Measurements from ENCODE around the gene PTPRK.

PTPRK gene

DNA sequence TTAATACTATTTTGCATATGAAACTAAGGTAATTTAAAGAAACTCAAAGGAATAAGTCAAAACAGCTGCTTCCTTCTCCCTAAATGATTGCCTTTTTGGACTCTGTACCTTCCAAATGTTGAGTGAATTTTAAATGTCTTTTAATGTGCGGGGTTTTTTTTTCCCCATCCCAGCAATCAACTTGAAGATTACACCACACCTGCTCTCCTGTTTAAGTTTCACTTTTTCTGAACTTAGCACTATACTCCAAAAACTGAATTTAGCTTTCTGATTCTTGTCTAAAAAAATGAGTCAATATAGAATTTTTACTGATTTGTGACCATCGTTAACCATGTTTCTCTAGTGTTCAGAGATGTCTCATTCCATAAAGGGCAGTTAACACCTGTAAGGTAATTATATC, 398.8 kb downstream of the PTPRK start:
- no peaks in the 10 kb centered on the region for H3K27me3 ChIP-seq
- H3K36me3 ChIP-seq, result no peaks in the 10 kb centered on the region
- H3K4me3 ChIP-seq, result no peak overlapping the region
- TF ChIP-seq, protein P1, sequence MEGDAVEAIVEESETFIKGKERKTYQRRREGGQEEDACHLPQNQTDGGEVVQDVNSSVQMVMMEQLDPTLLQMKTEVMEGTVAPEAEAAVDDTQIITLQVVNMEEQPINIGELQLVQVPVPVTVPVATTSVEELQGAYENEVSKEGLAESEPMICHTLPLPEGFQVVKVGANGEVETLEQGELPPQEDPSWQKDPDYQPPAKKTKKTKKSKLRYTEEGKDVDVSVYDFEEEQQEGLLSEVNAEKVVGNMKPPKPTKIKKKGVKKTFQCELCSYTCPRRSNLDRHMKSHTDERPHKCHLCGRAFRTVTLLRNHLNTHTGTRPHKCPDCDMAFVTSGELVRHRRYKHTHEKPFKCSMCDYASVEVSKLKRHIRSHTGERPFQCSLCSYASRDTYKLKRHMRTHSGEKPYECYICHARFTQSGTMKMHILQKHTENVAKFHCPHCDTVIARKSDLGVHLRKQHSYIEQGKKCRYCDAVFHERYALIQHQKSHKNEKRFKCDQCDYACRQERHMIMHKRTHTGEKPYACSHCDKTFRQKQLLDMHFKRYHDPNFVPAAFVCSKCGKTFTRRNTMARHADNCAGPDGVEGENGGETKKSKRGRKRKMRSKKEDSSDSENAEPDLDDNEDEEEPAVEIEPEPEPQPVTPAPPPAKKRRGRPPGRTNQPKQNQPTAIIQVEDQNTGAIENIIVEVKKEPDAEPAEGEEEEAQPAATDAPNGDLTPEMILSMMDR (IDR thresholded peaks at IDR 0.05), result no peak
- no peaks in the 10 kb centered on the region for H3K4me1 ChIP-seq
- H3K27ac ChIP-seq, result no peak overlapping the region
- intact Hi-C loops (cut with DNase I; ENCODE audit: low total_unique reads), result no loop called here
- no peaks in the 10 kb centered on the region for H3K9me3 ChIP-seq
- DNase-seq, result no peak

DNA sequence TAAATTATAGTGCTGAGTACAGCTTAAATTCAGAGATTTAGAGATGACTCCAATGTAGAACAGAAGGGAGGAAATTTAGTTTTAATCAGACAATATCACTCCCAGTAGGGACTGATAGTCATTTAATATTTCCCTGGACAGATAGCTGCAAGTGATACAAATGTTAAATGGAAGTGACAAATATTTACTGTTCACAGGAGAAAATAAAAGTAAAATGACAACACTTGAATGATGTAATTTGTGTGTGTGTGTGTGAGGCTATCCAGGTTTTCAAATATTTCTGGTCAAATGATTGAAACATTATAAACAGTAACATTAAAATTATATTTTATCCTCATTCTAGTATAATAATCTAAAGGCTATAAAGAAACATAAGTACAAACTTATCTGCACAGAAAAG, 399.2 kb downstream of the PTPRK start:
- no peak for DNase-seq
- Histone ChIP-seq H3K4me1 (no peaks in the 10 kb centered on the region), H3K36me3 (no peaks in the 10 kb centered on the region), H3K4me3 (no peak overlapping the region), H3K27me3 (no peaks in the 10 kb centered on the region), H3K9me3 (no peaks in the 10 kb centered on the region), H3K27ac (no peak overlapping the region)
- intact Hi-C loops (cut with DNase I; ENCODE audit: low total_unique reads), result no loop called here
- TF ChIP-seq, protein P1 (IDR thresholded peaks at IDR 0.05), result no peak

DNA sequence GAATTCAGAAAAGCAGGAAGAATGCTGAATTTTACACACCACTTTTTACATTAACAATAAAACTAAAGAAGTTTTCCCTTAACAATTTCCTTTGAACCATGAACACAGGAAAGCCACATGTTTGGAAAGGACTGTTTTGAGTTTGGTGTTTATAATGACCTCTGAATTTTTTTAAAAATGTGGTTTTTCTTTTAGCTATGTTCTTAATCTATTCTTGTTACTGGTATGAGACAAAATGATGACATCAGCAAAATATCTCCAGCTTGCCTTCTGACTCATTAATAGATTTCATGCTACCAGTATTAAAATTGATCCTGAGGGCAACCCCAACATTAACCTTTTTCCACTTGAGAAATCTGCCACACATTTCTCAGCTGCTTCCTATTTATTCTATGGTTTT, 402.0 kb downstream of the PTPRK start:
- Histone ChIP-seq H3K4me3 (no peak overlapping the region), H3K4me1 (no peaks in the 10 kb centered on the region), H3K27ac (no peak overlapping the region), H3K27me3 (no peaks in the 10 kb centered on the region), H3K36me3 (no peaks in the 10 kb centered on the region), H3K9me3 (no peaks in the 10 kb centered on the region)
- TF ChIP-seq, protein P1 (IDR thresholded peaks at IDR 0.05), result no peak
- intact Hi-C loops (cut with DNase I; ENCODE audit: low total_unique reads), result no loop called here
- DNase-seq, result no peak

DNA sequence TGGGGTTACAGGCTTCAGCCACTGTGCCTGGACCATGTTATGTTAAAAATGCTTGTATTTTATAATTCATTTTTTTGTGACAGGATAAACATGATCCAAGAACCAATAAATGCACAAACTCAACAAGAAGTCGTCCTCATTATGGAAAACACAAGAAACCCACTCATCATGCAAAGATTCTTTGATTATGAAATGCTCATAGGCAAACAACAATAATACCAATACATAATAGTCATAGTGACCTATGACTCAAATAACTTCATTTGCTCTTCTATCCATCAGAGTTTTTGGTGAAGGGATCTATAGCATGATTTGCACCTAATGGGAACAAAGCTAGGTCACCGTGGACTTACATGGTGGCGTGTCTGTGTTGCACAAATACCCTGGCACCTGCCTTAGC, 402.5 kb downstream of the PTPRK start:
- Histone ChIP-seq H3K27ac (no peak overlapping the region), H3K27me3 (no peaks in the 10 kb centered on the region), H3K36me3 (no peaks in the 10 kb centered on the region), H3K4me3 (no peak overlapping the region), H3K9me3 (no peaks in the 10 kb centered on the region), H3K4me1 (no peaks in the 10 kb centered on the region)
- DNase-seq, result no peak
- TF ChIP-seq, protein P1 (IDR thresholded peaks at IDR 0.05), result no peak
- intact Hi-C loops (cut with DNase I; ENCODE audit: low total_unique reads), result no loop called here

DNA sequence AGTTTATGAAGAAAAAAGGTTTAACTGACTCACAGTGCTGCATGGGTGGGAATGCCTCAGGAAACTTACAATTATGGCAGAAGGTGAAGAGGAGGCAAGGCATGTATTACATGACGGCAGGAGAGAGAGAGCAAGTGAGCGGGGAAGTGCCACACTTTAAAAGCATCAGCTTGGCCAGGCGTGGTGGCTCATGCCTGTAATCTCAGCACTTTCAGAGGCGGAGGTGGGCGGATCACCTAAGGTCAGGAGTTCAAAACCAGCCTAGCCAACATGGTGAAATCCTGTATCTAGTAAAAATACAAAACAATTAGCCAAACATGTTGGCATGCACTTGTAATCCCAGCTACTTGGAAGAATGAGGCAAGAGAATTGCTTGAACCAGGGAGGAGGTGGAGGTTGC, 406.2 kb downstream of the PTPRK start:
- Histone ChIP-seq H3K27ac (no peak overlapping the region), H3K4me3 (no peak overlapping the region), H3K4me1 (peaks cover 0 to 22% (median 9%) of the 10 kb centered on the region in 4 donors), H3K27me3 (no peaks in the 10 kb centered on the region), H3K36me3 (no peaks in the 10 kb centered on the region), H3K9me3 (no peaks in the 10 kb centered on the region)
- DNase-seq, result no peak
- intact Hi-C loops (cut with DNase I; ENCODE audit: low total_unique reads), result no loop called here
- TF ChIP-seq, protein P1 (IDR thresholded peaks at IDR 0.05), result no peak

DNA sequence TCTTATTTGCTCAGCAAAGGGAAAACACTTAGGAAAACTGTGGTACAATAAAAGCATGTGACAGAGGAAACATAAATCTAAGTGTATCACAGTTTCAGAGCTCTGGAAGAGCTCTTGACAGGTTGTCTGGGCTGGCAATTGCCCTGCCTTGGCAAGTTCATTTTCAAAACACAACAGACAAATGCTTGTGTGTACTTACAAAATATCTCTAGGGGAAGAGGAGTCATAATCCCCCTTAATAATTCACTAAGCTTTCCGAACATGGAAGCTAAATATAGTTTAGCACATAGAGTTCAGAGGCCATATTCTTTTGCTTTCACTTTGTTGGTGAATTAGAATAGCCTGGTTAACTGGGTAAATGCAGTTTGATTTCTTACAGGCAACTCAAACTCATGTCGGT, 407.9 kb downstream of the PTPRK start:
- H3K36me3 ChIP-seq, result no peaks in the 10 kb centered on the region
- H3K27me3 ChIP-seq, result no peaks in the 10 kb centered on the region
- peak overlapping the region; percentile 23 to 36 for H3K4me3 ChIP-seq
- no peak for DNase-seq
- TF ChIP-seq, protein P1 (IDR thresholded peaks at IDR 0.05), result no peak
- no peaks in the 10 kb centered on the region for H3K9me3 ChIP-seq
- intact Hi-C loops (cut with DNase I; ENCODE audit: low total_unique reads), result no loop called here
- peak overlapping the region; percentile 20 to 23 for H3K27ac ChIP-seq
- peaks cover 0 to 22% (median 9%) of the 10 kb centered on the region in 4 donors for H3K4me1 ChIP-seq

All from tibial artery (tissue), 4 donors.